BLaER1 treated with 17β-estradiol and CSF1 and Interleukin-3, amounts not matched to agents 10 nM and 100 nM (cell line): ENCODE data around the gene SLC16A1.
"Not testable (repeated sequence)": the region's sequence is repeated elsewhere in the genome, so short reads cannot be mapped to it uniquely, and the experiment has no call there.

Source experiments
- H3K27ac ChIP-seq, 11 experiments: shearing (Covaris generic); formaldehyde crosslinking; 2 replicates each; pipeline ENCODE4 v1.8.1; 2022
- H3K27me3 ChIP-seq, 11 experiments: shearing (Covaris generic); formaldehyde crosslinking; 2 replicates each; pipeline ENCODE4 v1.8.1; 2022
- H3K36me3 ChIP-seq, 11 experiments: shearing (Covaris generic); formaldehyde crosslinking; 2 replicates each; pipeline ENCODE4 v1.8.1; 2022
- H3K4me1 ChIP-seq, 10 experiments: shearing (Covaris generic); formaldehyde crosslinking; 2 replicates each; pipeline ENCODE4 v1.8.1; 2022
- H3K4me2 ChIP-seq, 11 experiments: shearing (Covaris generic); formaldehyde crosslinking; 2 replicates each; pipeline ENCODE4 v1.8.1; 2022
- H3K4me3 ChIP-seq, 10 experiments: shearing (Covaris generic); formaldehyde crosslinking; 2 replicates each; pipeline ENCODE4 v1.8.1; 2022
- H3K9ac ChIP-seq, 11 experiments: shearing (Covaris generic); formaldehyde crosslinking; 2 replicates each; pipeline ENCODE4 v1.8.1; 2022
- H3K9me3 ChIP-seq, 11 experiments: shearing (Covaris generic); formaldehyde crosslinking; replicated peaks in 1 of 11; 2 replicates each; pipeline ENCODE4 v1.8.1; 2022
- H4K20me1 ChIP-seq, 11 experiments: shearing (Covaris generic); formaldehyde crosslinking; 2 replicates each; pipeline ENCODE4 v1.8.1; 2022
- Cebpa-rat ChIP-seq, 11 experiments: shearing (Covaris generic); IDR thresholded peaks; 2 replicates each; pipeline ENCODE4 v1.8.1; 2022

The SLC16A1 gene

DNA sequence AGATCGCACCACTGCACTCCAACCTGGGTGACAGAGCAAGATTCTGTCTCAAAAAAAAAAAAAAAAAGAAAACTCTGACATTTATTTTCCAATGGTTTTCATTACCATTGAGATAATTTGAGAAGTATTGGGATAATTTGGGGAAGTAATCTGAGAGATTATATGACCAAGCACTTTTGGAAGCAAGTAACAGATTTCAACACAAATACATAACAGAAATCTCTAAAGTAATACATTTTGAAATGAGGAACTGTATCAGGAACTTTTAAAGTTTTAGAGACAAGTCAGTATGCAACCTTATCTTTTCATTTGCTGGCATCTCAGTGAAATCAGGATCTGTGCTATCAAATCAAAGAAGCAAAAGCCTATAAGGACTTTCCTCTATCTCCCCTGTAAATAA, 25.4 kb upstream of the SLC16A1 start:
- H3K9me3 ChIP-seq = no peaks in the 10 kb centered on the region
- H3K36me3 ChIP-seq = peaks cover 4 to 34% (median 15%) of the 10 kb centered on the region in 11 experiments; a peak in 17 of 22 replicates
- H3K27me3 ChIP-seq = no peaks in the 10 kb centered on the region
- no peak for TF ChIP-seq Cebpa-rat (IDR thresholded peaks at IDR 0.05)
- H3K27ac ChIP-seq = peak overlapping the region in 6 of 11 experiments; percentile 46 to 78 (median 69); a peak in 12 of 22 replicates
- no peak overlapping the region for H3K4me3 ChIP-seq
- no peaks in the 10 kb centered on the region; a peak in 1 of 22 replicates for H4K20me1 ChIP-seq
- H3K9ac ChIP-seq = peak overlapping the region in 6 of 11 experiments; percentile 16 to 61 (median 47); a peak in 6 of 22 replicates
- peaks cover 31 to 69% (median 48%) of the 10 kb centered on the region in 10 experiments for H3K4me1 ChIP-seq
- peak overlapping the region in 6 of 11 experiments; percentile 23 to 92 (median 82); a peak in 12 of 22 replicates for H3K4me2 ChIP-seq

DNA sequence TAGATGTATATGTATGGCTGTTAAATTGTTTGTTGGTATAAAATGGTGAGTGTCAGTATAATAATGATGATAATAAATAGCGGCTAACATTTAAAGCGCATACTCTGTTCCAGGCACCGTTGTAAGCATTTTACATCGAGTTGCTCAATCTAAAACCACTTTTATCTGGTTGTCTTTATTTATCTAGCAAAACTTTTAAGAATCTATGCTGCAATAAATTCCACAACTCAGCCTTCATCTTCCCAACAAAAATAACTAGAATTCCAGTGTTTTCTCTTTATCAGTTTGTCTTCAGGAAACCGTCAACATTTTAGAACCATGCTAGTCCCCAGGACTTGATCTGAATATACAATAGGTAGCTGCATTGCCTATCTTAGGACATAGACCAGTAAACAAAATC, 19.3 kb upstream of the SLC16A1 start:
- no peak overlapping the region for H3K4me2 ChIP-seq
- peaks cover 0 to 4% (median 0%) of the 10 kb centered on the region in 11 experiments; a peak in 1 of 22 replicates for H4K20me1 ChIP-seq
- H3K9ac ChIP-seq = no peak overlapping the region
- no peak overlapping the region for H3K4me3 ChIP-seq
- H3K9me3 ChIP-seq = 0 out of 22 replicates have a peak, but pooled peaks cover 0 to 4% (median 0%) of the 10 kb centered on the region in 11 experiments
- H3K27me3 ChIP-seq = no peaks in the 10 kb centered on the region
- peaks cover 8 to 28% (median 14%) of the 10 kb centered on the region in 10 experiments for H3K4me1 ChIP-seq
- TF ChIP-seq Cebpa-rat (IDR thresholded peaks at IDR 0.05) = no peak
- H3K27ac ChIP-seq = no peak overlapping the region
- H3K36me3 ChIP-seq = peaks cover 27 to 73% (median 44%) of the 10 kb centered on the region in 11 experiments

DNA sequence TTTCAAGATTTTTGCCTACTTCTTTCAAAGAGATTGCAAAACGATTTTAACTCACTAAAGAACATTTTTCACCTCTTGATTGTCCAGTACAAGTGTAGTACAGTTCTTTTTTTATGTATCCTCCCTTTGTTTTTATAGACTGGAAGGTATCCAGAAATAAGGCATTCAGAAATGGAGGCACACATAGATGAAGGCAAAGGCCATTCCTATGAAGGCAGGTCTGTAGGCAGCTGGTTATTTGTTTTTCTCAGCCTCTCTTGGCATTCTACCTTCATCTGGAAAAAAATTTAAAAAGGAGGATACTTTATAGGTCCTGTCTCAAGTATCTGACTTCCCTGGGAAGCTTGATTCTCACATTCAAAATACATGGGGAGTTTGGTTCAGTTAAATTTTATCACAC, 18.6 kb upstream of the SLC16A1 start:
- H3K4me3 ChIP-seq = no peak overlapping the region
- H4K20me1 ChIP-seq = peaks cover 0 to 4% (median 0%) of the 10 kb centered on the region in 11 experiments; a peak in 1 of 22 replicates
- H3K27ac ChIP-seq = no peak overlapping the region
- no peak overlapping the region for H3K4me2 ChIP-seq
- TF ChIP-seq Cebpa-rat (IDR thresholded peaks at IDR 0.05) = no peak
- H3K4me1 ChIP-seq = peaks cover 7 to 21% (median 14%) of the 10 kb centered on the region in 10 experiments
- 0 out of 22 replicates have a peak, but pooled peaks cover 0 to 4% (median 0%) of the 10 kb centered on the region in 11 experiments for H3K9me3 ChIP-seq
- peaks cover 31 to 78% (median 49%) of the 10 kb centered on the region in 11 experiments for H3K36me3 ChIP-seq
- H3K27me3 ChIP-seq = no peaks in the 10 kb centered on the region
- H3K9ac ChIP-seq = no peak overlapping the region

DNA sequence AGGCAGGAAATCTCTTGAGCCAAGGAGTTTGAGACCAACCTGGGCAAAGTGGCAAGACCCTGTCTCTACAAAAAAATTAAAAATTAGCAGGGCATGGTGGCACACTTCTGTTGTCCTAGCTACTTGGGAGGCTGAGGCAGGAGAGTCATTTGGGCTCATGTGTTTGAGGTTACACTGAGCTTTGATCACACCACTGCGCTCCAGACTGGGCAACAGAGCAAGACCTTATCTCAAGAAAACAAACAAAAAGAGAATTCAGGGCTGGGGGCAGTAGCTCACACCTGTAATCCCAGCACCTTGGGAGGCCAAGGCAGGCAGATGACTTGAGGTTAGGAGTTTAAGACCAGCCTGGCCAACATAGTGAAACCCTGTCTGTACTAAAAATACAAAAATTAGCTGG, 17.8 kb upstream of the SLC16A1 start:
- H3K27me3 ChIP-seq = no peaks in the 10 kb centered on the region
- peaks cover 0 to 4% (median 0%) of the 10 kb centered on the region in 11 experiments; a peak in 1 of 22 replicates for H4K20me1 ChIP-seq
- H3K9ac ChIP-seq = no peak overlapping the region
- H3K4me3 ChIP-seq = no peak overlapping the region
- H3K4me2 ChIP-seq = no peak overlapping the region
- no peak overlapping the region for H3K27ac ChIP-seq
- TF ChIP-seq Cebpa-rat (IDR thresholded peaks at IDR 0.05) = no peak
- H3K36me3 ChIP-seq = peaks cover 34 to 87% (median 56%) of the 10 kb centered on the region in 11 experiments
- H3K4me1 ChIP-seq = peaks cover 0 to 12% (median 10%) of the 10 kb centered on the region in 10 experiments; a peak in 17 of 20 replicates
- 0 out of 22 replicates have a peak, but pooled peaks cover 0 to 4% (median 0%) of the 10 kb centered on the region in 11 experiments for H3K9me3 ChIP-seq

DNA sequence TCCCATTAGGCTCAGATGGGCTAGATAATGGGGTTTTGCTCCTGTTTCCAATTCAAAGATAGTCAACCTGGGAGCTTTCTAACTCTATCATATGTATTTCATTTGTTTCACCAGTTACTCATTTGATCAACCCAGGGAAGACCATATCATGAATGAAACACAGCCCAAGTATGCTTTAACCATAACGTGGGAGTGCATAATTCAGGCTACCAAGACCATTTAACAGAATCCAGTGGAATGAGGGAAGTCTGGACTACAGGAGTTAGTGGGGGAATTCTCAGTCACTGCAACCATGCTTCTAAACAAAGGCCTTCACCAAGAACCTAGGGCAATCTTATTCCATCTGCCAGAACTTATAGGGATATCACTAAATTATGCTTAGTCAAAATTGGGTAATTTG, 15.0 kb upstream of the SLC16A1 start:
- H3K27ac ChIP-seq = no peak overlapping the region
- H3K27me3 ChIP-seq = no peaks in the 10 kb centered on the region
- peaks cover 50 to 96% (median 74%) of the 10 kb centered on the region in 11 experiments for H3K36me3 ChIP-seq
- no peak overlapping the region for H3K4me2 ChIP-seq
- no peak for TF ChIP-seq Cebpa-rat (IDR thresholded peaks at IDR 0.05)
- no peak overlapping the region for H3K9ac ChIP-seq
- H3K4me3 ChIP-seq = no peak overlapping the region
- H3K9me3 ChIP-seq = 0 out of 22 replicates have a peak, but pooled peaks cover 0 to 3% (median 0%) of the 10 kb centered on the region in 11 experiments
- peaks cover 0 to 4% (median 0%) of the 10 kb centered on the region in 11 experiments; a peak in 2 of 22 replicates for H4K20me1 ChIP-seq
- H3K4me1 ChIP-seq = no peaks in the 10 kb centered on the region

DNA sequence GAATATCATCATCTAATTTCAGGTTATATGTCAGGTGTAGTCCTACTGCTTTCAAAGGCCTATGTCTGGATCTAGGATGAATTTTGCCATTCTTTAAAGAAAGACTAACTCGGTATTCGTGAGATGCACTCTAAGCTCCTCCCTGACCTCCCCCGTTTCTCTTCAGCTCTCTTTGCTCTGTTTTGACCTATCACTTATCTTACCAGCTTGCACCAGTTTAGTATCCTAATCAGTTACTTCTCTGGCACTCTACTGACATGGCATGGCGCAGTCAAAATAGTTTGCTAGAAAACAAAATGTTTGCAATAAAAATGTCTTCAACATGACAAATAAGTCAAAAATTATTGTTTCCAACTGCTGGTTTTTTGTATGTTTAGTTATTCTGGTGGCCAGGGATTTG, 8.4 kb upstream of the SLC16A1 start:
- peaks cover 0 to 22% (median 0%) of the 10 kb centered on the region in 11 experiments; a peak in 6 of 22 replicates for H4K20me1 ChIP-seq
- H3K4me1 ChIP-seq = peaks cover 0 to 22% (median 10%) of the 10 kb centered on the region in 10 experiments; a peak in 17 of 20 replicates
- H3K27ac ChIP-seq = no peak overlapping the region
- H3K27me3 ChIP-seq = no peaks in the 10 kb centered on the region
- peaks cover 83 to 99% (median 94%) of the 10 kb centered on the region in 11 experiments for H3K36me3 ChIP-seq
- H3K4me3 ChIP-seq = no peak overlapping the region
- no peak overlapping the region for H3K4me2 ChIP-seq
- TF ChIP-seq Cebpa-rat (IDR thresholded peaks at IDR 0.05) = no peak
- H3K9me3 ChIP-seq = peaks cover 0 to 4% (median 0%) of the 10 kb centered on the region in 11 experiments; a peak in 2 of 22 replicates
- H3K9ac ChIP-seq = no peak overlapping the region

DNA sequence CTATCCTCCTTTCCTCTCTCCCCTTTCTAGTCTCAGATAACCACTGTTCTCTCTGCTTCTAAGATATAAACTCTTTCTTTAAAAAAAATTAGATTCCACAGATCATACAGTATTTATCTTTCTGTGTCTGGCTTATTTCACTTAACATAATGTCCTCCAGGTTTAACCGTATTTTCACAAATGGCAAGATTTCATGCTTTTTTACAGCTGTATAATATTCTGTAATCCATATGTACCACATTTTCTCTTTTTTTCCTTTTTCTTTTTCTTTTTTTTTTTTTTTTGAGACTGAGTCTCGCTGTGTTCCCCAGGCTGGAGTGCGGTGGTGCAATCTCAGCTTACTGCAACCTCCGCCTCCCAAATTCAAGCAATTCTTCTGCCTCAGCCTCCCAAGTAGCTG, 5.1 kb upstream of the SLC16A1 start:
- Histone ChIP-seq H4K20me1 (peaks cover 0 to 27% (median 0%) of the 10 kb centered on the region in 11 experiments; a peak in 8 of 22 replicates), H3K9ac (no peak overlapping the region), H3K36me3 (peaks cover 53 to 67% (median 61%) of the 10 kb centered on the region in 11 experiments), H3K4me1 (peaks cover 17 to 39% (median 29%) of the 10 kb centered on the region in 10 experiments), H3K9me3 (peaks cover 0 to 4% (median 0%) of the 10 kb centered on the region in 11 experiments; a peak in 2 of 22 replicates), H3K27ac (no peak overlapping the region), H3K27me3 (no peaks in the 10 kb centered on the region), H3K4me2 (no peak overlapping the region), H3K4me3 (no peak overlapping the region)
- no peak for TF ChIP-seq Cebpa-rat (IDR thresholded peaks at IDR 0.05)

DNA sequence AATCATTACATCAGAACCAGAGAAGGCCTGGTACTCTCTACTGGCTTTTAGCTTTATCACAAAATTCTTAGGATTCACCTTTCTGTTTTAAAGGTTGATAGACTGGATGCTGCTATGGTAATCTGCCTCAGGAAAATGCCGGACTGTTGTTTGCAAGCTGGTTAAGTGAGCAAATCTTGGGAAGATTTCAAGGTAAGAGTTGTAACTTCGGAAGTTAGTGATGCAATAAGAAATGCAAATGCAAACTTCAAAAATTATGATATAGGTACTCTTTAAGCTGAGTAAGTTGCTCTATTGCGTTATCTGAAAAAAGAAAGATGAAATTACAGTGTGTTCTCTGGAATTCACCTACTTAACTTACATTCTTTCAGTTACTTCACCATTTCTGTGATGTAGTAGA, 4.4 kb upstream of the SLC16A1 start:
- no peaks in the 10 kb centered on the region for H3K27me3 ChIP-seq
- H3K27ac ChIP-seq = no peak overlapping the region
- H3K9me3 ChIP-seq = peaks cover 0 to 4% (median 0%) of the 10 kb centered on the region in 11 experiments; a peak in 2 of 22 replicates
- peak overlapping the region in 9 of 11 experiments; percentile 8 to 99 (median 95); a peak in 11 of 22 replicates for H3K4me2 ChIP-seq
- peak overlapping the region in 1 of 11 experiments; percentile 27; a peak in 1 of 22 replicates for H3K9ac ChIP-seq
- H3K4me1 ChIP-seq = peaks cover 17 to 39% (median 29%) of the 10 kb centered on the region in 10 experiments
- no peak overlapping the region for H3K4me3 ChIP-seq
- peaks cover 46 to 60% (median 54%) of the 10 kb centered on the region in 11 experiments for H3K36me3 ChIP-seq
- peaks cover 0 to 27% (median 5%) of the 10 kb centered on the region in 11 experiments; a peak in 13 of 22 replicates for H4K20me1 ChIP-seq
- no peak for TF ChIP-seq Cebpa-rat (IDR thresholded peaks at IDR 0.05)

DNA sequence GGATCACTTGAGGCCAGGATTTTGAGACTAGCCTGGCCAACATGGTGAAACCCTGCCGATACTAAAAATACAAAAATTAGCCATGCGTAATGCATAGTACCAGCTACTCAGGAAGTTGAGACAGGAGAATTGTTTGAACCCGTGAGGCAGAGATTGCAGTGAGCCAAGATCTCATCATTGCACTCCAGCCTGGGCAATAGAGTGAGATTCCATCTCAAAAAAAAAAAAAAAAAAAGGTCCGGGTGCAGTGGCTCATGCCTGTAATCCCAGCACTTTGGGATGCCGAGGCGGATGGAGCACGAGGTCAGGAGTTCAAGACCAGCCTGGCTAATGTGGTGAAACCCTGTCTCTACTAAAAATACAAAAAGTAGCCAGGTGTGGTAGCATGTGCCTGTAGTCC, 2.2 kb upstream of the SLC16A1 start:
- Histone ChIP-seq H3K4me3 (peak overlapping the region; percentile 78 to 87 (median 82)), H3K36me3 (peaks cover 25 to 39% (median 33%) of the 10 kb centered on the region in 11 experiments), H3K9ac (peak overlapping the region; percentile 92 to 98 (median 94)), H3K4me2 (peak overlapping the region; percentile 84 to 99 (median 93)), H4K20me1 (peaks cover 5 to 46% (median 26%) of the 10 kb centered on the region in 11 experiments; a peak in 20 of 22 replicates), H3K27ac (peak overlapping the region; percentile 79 to 98 (median 94); a peak in 21 of 22 replicates), H3K4me1 (peaks cover 33 to 53% (median 40%) of the 10 kb centered on the region in 10 experiments)
- not testable (repeated sequence) for H3K9me3 ChIP-seq, H3K27me3 ChIP-seq
- TF ChIP-seq Cebpa-rat (IDR thresholded peaks at IDR 0.05) = peak in 1 of 11 experiments; percentile 30; a peak in 1 of 22 replicates
